ENCODE measurements around the gene BNIP1.
"Not testable (repeated sequence)": the region's sequence is repeated elsewhere in the genome, so short reads cannot be mapped to it uniquely, and the experiment has no call there.

Gene BNIP1, protein sequence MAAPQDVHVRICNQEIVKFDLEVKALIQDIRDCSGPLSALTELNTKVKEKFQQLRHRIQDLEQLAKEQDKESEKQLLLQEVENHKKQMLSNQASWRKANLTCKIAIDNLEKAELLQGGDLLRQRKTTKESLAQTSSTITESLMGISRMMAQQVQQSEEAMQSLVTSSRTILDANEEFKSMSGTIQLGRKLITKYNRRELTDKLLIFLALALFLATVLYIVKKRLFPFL

DNA sequence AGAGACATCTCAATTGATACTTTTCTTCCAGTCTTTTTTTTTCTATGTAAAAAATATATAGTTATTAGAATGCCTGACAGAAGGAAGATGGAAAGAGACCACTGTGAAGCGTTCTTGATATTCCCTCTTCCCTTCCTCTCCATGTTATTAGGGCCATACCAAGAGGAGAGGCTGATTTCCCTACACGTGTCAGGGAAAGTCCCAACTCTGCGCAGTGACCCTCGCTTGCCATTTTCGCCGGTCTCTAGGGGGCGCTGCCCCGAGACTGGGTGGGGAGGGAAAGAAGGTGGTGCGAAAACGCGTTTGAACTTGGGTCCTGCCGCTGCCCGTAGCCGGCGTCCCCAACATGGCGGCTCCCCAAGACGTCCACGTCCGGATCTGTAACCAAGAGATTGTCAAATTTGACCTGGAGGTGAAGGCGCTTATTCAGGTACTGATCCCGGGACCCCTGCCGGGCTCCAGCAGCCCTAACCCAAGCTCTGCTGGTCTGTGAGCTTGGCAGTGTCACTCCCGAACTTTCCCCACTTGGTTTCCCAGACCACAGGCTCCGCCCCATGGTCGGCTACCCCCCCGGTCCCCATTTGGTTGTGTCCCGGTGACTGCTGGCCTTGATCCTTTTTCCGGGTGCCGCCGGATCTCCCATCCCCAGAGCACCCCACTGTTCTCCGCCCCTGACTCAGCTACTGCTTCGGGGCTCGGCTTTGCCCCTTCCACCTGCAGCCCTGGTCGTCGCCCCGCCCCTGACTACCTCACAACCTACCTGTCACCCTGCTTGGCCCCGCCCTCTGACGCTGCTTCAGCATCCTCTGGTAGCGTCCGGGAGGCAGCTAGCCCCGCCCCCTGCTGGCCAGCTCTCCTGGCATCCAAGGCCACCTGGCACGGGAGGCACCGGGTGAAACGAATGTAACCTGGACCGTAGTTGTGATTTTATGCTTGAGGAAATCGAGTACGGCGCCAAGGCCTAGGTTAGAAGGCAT, at the start of gene BNIP1:
Gene BNIP1 (plus strand): TSS at position 332 of the 977 bp plus-strand sequence. CDS start 15 bp downstream, at position 347.
- DNase-seq (ENCODE audit: low read depth in 2 of 2): peak; percentile 95

DNA sequence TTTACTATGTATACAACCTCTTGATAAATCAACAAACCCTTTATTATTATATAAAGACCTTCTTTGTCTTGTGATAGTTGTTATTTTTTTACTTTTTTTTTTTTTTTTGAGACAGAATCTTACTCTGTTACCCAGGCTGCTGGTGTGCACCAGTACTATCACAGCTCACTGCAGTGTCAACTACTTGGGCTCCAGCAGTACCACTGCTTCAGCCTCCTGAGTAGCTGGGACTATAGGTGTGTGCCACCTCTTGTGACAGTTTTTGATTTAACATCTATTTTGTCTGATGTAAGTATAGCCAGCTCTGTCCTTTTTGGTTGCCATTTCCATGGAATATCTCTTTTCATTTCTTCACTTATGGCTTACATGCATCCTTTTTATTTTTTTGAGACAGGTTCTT, 45.5 kb upstream of the BNIP1 start:
- DNase-seq (ENCODE audit: low read depth in 2 of 2): no peak

DNA sequence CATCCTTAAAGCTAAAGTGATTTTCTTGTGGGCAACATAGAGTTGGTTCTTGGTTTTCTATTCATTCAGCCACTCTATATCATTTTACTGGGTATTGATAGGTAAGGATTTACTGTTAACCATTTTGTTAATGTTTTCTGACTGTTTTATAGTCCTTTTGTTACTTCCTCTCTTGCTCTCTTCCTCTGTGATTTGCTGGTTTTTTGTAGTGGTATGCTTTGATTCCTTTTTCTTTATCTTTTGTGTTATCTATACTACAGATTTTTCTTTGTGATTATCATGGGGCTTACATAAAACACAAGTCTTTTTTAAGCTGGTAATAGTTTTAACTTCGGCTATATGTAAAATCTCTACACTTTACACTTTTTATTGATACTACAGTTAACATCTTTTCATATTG, 44.9 kb upstream of the BNIP1 start:
- no peak for DNase-seq (ENCODE audit: low read depth in 2 of 2)

DNA sequence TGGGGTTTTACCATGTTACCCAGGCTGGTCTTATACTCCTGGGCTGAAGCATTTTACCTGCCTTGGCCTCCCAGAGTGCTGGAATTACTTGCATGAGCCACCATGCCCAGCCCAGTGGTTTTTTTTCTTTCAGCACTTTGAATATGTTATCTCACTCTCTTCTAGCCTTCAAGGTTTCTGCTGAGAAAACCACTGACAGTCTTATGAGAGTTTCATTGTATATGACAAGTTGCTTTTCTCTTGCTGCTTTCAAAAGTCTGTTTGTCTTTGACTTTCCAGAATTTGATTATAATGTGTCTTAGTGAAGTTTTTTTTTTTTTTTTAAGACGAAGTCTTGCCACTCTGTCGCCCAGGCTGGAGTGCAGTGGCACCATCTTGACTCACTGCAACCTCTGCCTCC, 43.1 kb upstream of the BNIP1 start:
- no peak for DNase-seq (ENCODE audit: low read depth in 2 of 2)

DNA sequence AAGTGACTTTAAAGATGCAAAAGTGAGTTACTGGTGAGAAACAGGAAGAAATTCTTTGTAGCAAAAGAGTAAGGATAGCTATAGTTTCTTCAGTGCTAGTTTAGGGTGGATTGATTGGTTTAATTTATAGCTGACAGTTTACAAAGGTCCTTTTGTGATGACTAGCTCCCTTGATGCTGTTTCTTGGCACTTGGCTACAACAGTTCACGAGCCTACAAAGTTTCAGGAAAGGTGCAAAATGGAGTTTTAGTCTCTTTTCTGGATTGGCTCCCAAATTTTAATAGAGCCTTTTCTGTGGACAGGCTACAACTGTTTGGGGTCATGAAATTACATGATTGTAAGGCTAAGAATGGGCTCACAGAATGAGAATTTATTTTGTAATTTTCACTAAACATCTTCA, 40.9 kb upstream of the BNIP1 start:
- DNase-seq (ENCODE audit: low read depth in 2 of 2): no peak

DNA sequence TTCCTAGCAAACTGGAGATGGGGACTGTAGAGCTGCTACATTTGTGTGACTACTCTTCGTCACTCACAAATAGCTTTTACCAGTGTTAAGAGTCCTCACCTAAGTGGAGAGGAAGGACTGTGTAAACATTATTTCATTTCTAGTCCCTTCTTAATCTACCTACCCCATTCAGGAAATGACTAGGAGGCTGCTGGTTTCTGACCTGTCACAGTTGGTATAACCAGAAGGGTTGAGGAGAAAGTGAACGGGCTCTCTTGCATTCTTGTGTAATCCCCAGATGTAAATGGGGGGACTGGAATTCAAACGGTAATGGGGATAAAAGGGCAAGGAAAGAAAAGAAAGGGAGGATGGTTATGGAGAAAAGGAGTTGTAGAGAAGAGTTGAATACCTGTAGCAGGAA, 35.4 kb upstream of the BNIP1 start:
- no peak for DNase-seq (ENCODE audit: low read depth in 2 of 2)

DNA sequence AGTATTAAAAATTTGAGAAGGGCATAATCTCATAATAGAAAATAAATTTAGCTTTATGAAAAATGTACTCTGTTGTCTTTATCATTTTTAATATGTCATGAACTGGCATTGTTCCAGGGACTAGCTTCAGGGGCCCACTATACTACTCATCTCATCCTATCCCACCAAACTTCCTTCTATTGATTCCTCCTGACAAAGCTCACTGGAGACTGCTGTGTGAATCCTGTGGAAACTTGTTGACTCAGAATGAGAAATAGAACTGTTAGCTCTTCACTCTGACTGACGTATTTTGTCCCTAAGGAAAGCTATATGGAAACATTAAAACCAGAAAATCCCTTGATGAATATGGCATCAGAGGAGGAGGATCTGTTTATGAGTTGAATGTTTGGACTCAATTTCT, 29.8 kb upstream of the BNIP1 start:
- no peak for DNase-seq (ENCODE audit: low read depth in 2 of 2)

DNA sequence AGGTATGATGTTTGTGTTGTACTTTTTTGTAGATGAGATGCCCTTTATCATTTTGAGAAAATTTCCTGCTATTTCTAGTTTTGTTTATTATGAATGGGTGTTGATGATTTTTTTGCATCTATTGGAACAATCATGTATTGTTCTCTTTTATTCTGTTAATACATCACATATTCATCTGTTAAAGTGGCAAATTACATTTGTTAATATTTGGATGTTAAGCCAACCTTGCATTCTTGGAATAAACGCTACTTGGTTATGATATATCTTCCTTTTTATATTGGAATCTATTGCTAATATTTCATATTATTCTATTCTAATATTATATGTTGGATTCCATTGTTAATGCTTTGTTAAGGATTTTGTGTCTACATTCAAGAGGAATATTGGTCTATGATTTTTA, 24.6 kb upstream of the BNIP1 start:
- DNase-seq (ENCODE audit: low read depth in 2 of 2): no peak

DNA sequence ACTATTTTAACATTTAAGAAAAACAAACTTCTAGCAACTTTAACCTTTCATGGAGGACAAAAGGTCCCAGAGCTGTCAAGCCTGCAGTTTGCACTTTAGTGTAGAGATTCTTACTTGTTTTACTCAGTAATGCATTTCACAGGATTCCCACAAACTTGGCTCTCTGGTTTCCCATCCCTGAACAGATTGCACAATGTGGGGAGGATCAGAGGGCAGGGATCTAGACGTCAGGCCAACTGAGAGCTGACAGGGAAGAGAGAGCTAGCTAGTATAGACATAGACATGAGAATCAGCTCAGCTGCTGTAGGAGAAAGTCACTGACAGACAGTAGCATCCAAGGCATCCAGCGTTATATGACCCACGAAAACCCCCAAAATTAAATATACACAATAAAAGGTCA, 20.9 kb upstream of the BNIP1 start:
- DNase-seq (ENCODE audit: low read depth in 2 of 2): no peak

DNA sequence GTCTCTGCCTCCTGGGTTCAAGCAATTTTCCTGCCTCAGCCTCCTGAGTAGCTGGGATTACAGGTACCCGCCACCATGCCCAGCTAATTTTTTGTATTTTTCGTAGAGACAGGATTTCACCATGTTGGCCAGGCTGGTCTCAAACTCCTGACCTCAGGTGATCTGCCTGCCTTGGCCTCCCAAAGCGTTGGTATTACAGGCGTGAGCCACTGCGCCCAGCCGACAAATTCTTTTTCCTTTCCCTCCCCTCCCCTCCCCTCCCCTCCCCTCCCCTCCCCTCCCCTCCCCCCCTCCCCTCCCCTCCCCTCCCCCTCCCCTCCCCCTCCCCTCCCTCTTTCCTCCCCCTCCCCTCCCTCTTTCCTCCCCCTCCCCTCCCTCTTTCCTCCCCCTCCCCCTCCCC, 12.2 kb upstream of the BNIP1 start:
- not testable (repeated sequence) for DNase-seq (ENCODE audit: low read depth in 2 of 2)

DNA sequence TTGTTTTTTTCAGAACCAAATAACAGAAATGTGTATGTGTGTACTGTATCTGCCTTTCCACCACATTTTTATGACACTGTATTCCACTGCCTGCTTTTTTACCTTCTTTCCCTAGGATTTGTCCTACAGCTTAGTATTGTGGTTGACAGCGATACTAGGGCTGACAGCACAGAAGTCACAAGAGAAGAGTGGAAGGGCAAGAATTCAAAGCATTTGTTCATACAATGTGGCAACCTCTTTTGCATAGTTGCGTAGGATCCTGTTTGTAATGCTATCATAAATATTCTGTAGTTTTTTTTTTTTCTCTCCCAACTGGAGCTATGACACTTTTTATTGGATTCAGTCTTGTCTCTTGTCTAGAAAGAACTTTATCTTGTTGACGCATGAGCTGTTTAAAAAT, 5.6 kb upstream of the BNIP1 start:
- DNase-seq (ENCODE audit: low read depth in 2 of 2): no peak

DNA sequence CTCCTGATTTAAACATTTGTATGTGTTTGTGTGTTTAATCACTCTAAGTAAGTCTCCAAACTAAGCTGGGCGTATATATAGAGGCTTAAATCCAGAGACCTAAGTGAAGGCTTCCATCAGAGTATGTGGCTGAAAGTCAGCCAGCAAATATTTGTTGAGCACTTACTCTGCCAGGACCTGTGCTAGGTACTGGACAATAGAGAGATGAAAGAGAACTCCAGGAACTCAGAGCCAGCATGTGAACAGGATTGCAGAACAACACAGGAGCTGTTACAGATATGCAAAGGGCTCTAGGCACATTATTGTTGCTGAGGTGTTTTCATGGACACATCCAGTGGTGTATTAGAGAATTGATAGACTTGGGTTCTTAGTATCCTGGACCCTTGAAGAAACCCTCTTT, 4.7 kb upstream of the BNIP1 start:
- DNase-seq (ENCODE audit: low read depth in 2 of 2): no peak

DNA sequence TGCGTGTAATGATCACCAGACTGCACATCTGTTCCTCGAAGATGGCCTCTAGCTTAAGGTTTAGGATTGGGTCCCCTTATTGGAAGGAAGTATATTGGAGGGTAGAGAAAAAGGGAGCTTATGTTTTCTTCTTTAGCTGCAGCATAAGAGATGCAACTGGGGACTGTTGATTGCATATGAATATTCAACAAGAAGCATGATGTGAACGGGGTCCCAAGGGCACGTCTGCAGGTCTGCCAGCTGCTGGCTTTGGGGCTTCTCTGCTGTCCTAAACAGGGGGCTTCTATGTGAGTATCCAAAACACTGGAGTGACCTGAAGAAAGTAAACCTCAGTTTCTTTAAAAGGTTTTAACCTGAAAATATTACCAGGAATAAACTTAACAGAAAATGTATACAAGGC, 3.6 kb upstream of the BNIP1 start:
- DNase-seq (ENCODE audit: low read depth in 2 of 2): no peak

DNA sequence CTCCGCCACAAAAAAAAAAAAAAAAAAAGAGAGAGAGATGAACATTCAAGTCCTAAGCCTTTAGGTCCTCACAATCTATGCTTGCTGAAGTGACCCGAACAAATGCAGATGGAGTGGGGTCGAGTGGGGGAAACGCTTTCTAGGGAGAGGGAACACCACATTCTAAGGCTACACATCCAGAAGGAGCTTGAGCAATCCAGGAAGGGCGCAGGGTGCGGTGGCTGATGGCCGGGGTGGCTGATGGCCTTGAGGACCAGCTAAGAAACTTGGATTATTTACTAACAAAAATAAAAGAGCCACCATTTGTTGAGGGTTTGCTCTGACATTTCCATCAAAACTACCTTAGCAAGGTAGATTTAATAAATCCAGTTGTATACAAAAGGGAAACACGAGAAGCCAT, 764 bp upstream of the BNIP1 start:
- no peak for DNase-seq (ENCODE audit: low read depth in 2 of 2)

DNA sequence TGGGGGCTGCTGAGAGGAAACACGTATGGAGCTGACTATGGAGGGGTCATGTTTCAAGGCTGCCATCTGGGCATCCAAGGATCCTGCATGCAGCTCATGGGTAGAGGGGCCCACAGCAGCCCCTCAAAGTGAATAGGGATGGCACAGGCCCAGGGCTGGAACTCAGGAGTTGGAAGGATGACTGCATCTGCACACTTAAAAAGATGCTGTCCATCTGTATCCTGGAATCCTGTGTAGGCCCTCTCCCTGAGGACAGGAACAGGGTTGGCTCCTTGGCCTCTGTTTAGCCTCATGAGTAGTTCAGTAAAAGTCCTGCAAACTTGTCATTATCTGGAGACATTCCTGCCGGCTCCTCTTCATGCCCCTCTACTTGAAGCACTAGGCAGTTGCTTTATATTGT, 4.0 kb downstream of the BNIP1 start:
- no peak for DNase-seq (ENCODE audit: low read depth in 2 of 2)

DNA sequence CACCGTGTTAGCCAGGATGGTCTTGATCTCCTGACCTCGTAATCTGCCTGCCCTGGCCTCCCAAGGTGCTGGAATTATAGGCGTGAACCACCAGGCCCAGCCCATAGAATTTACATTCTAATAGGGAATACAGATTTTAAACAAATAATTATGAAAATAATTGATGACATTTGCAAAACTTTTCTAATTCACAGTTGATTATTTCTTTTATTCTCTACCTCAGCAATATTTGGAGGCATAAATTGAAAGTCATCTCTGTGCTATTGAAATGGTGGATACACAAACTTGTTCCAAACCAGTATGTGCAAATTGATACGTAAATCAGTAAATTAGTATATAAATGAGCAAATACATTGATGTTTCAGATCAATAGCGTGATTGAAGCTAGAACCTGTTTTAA, 8.2 kb downstream of the BNIP1 start:
- no peak for DNase-seq (ENCODE audit: low read depth in 2 of 2)

DNA sequence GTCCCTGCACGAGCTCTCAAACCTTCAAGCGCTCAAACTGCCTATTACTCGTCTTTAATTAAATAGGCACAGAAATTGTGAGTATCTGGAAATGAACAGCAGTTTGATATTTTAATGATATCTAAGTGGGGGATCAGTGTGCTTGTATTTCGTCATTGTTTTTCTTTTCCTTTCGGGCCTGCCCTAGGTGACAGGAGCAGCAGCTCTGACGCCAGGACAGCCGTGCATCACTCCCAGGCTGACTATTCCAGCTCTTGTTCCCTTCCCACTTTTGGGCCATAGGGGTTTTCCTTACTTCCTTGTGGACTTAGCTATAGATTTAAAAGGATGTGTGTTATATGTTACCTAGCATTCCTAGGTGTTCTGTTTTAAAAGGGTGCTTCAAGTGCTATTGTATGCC, 9.5 kb downstream of the BNIP1 start:
- no peak for DNase-seq (ENCODE audit: low read depth in 2 of 2)

DNA sequence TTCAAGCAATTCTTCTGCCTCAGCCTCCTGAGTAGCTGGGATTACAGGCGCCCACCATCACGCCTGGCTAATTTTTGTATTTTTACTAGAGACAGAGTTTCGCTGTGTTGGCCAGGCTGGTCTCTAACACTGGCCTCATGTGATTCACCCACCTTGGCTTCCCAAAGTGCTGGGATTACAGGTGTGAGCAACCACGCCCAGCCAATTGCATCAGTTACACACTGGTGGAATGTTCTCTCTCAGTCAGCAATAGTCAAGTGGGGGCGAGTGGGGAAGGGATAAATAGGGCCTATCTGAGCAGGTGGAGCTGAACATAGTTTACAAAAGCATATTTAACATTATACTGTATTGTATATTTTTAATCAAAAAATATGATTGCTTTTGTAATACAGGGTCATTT, 10.3 kb downstream of the BNIP1 start:
- not testable (repeated sequence) for DNase-seq (ENCODE audit: low read depth in 2 of 2)

DNA sequence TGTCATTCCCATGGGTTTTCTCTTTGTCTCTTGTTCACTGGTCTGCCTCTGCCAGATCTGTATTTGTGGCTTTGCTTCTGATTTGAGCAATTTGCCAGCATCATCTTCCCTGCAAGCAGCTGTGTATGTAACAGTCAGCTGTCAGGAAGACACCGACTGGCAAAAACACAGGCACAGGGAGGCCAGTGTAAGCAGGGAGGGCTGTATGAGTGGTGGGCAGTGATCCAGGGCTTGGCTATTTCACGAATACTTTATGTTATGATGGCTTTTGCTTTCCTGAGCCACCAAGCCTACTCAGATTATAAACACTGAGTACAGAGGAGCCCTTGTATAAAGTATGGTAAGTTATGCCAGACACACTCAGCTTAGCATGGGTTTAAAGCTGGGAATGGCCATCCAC, 11.6 kb downstream of the BNIP1 start:
- no peak for DNase-seq (ENCODE audit: low read depth in 2 of 2)

DNA sequence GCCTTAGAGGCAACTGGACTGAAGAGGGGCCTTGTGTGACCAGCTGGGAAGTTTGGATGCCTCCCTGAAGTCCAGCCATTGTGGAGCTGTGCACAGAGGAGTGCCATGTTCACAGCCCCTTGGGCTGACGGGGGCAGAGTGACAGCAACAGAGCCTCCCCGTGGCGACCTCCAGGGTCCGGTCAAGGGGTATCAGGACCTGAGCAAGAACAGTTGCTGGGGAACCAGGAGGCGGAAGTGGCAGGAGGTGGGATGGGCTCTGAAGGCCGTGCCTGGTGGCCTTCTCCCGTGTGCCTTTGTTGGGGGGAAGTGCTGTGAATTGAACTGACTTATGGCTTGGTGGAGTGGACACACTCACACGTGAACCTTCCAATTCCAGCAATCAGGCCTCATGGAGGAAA, 14.0 kb downstream of the BNIP1 start:
- DNase-seq (ENCODE audit: low read depth in 2 of 2): no peak

DNA sequence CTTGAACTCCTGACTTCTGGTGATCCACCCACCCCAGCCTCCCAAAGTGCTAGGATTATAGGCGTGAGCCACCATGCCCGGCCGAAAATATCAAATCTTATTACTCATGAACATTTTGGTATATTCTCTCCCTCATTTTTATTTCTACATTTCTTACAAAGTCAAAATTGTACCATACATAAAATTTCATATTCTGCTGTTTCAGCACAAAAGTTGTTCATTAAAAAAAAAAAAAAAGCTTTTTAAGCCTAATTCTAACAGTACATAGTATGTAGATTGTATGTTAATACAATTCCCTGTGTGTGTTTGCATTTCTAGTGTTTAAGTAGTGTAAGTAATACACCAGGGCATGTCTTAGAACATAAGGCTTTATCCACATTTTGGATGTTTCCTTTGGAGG, 14.9 kb downstream of the BNIP1 start:
- DNase-seq (ENCODE audit: low read depth in 2 of 2): no peak

DNA sequence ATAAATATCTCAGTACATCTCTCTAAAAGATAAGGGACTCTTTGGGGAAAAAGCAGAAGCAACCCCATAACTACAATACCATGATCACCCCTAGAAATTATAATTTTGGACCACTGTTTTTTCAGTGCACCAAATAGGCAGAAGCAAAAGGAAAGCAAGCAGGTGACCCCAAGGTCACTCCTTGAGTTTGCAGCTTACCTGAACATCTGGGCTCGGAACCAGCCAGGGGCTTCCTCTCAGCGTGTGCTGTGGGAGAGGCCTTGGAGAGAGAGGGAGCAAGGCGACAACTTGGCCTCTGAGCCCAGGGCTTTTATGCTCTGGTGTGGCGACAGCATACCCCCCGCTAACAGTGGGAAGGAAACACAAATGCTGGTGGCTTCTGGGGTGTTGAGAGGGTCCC, 16.8 kb downstream of the BNIP1 start:
- no peak for DNase-seq (ENCODE audit: low read depth in 2 of 2)

DNA sequence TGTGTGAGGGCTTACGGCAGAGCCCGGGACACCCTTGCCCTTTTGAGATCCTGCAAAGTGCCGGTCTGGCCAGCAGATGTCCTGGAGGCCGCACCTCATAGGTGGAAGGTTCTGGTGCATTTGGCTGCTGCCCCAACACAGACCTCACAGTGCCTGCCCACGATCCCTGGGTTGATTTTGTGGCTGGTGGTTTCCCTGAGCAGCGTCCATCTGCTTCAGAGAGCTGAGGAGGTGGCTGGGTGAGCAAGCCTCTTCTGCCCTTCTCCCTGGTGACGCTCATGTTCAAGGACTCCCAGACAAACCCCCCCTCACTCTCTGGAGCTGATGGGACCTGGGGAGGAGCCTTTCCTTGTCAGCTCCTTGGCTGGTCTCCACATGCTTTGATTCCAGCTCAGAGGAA, 18.9 kb downstream of the BNIP1 start:
- no peak for DNase-seq (ENCODE audit: low read depth in 2 of 2)
